ENCODE data around the gene KIF27.
A peak's percentile ranks its signal among the peaks of the same experiment; 100 is the strongest.
"Not testable (repeated sequence)": the region's sequence is repeated elsewhere in the genome, so short reads cannot be mapped to it uniquely, and the experiment has no call there.

The KIF27 gene

DNA sequence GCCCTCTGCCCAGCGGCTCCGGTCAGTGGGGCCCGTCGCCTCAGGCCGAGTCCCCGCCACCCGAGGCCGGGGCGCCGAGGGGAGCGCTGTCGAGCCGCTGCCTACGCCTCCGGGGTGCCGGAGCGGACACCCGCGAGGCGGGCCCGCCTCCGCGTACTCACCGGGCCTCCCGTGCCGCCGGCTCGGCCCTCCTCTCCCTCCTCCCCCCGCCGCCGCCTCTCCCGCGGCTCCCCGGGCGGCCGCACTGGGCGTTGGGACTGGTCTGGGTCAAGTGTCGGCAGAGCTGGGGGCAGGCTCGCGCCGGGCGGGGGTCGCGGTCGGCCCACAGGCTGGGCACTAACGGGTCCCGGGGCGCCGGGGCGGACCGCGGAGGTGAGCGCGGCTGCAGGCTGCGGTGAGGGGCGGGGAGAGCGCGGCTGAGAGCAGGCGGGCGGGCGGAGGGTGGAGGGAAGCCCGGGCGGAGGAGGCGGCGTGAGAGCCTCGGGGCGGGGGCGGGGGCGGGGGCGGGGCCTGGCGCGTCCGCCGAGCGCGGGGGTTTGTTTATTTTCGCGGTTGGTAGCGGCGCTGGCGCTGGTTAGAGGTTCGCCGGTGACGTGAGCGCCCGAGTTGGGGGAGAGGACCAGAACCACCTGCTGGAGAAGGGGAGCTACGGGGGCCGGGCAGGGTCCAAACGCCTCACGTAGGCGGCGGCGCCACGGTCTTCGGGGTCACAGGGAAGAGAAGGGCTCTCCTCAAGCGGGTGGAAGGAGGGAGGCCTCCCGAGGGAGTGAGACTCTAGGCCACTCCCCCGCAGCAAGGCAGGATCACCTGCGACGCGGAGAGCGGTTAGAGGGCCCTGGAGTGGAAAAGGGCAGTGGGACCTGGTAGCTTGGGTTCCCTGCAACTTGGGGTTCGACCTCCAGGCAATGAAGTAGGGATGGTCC lies 103.6 kb downstream of the KIF27 start, which contains the start of gene GKAP1:
GKAP1 (minus strand) TSS at position 414 of the 923 bp plus-strand sequence. CDS start 11,252 bp downstream, outside the sequence.
- not testable (repeated sequence) for H3K9me3 ChIP-seq (replicated peaks; ENCODE audit: insufficient read depth, low read length); H3K9me2 ChIP-seq (replicated peaks; ENCODE audit: insufficient read depth, low read length); H3K27me3 ChIP-seq (replicated peaks; ENCODE audit: insufficient read depth, low read length); H3K4me1 ChIP-seq (ENCODE audit: low read length); H3K36me3 ChIP-seq (replicated peaks; ENCODE audit: insufficient read depth, low read length); H4K20me1 ChIP-seq (ENCODE audit: insufficient read depth, low read length); H3F3A ChIP-seq (ENCODE audit: insufficient read depth, low read length); H3K79me2 ChIP-seq (ENCODE audit: low read length)
- H3K4me3 ChIP-seq (ENCODE audit: low read length): peak within 1 kb of the TSS; percentile 67
- peak within 1 kb of the TSS; percentile 78 for H3K4me2 ChIP-seq (ENCODE audit: low read depth, low read length)
- H2AFZ ChIP-seq (ENCODE audit: low read length): peak within 1 kb of the TSS; percentile 70
- peak within 1 kb of the TSS; percentile 55 for H3K9ac ChIP-seq (ENCODE audit: low read length)
- peak; percentile 82 for DNase-seq
- H3K27ac ChIP-seq (ENCODE audit: low read length): peak within 1 kb of the TSS; percentile 49; the same call in 1 of the 2 replicates

DNA sequence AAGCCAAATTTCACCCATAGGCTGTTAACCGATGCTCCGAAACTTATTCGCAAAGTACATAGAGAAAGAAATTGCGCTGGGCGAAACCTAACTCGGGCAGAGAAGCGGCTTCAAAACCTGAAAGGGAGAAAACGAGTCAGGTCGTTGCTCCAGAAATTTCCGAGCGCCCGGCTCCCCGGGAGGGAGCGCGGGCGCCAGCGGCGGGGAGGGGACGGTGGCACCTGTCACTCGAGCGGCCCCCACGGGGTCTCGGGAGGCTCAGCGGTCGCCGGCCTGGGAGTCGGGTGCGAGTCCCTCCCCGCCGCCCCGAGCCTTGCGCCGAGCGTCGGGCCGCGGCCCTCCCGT lies 104.2 kb downstream of the KIF27 start:
- H3F3A ChIP-seq (ENCODE audit: insufficient read depth, low read length); H3K36me3 ChIP-seq (replicated peaks; ENCODE audit: insufficient read depth, low read length); H3K4me1 ChIP-seq (ENCODE audit: low read length); H3K27me3 ChIP-seq (replicated peaks; ENCODE audit: insufficient read depth, low read length); H3K79me2 ChIP-seq (ENCODE audit: low read length); H3K9me2 ChIP-seq (replicated peaks; ENCODE audit: insufficient read depth, low read length); H4K20me1 ChIP-seq (ENCODE audit: insufficient read depth, low read length); H3K9me3 ChIP-seq (replicated peaks; ENCODE audit: insufficient read depth, low read length): not testable (repeated sequence)
- Histone ChIP-seq H3K9ac (ENCODE audit: low read length) (peak overlapping the region; percentile 55; the same call in 1 of the 2 replicates), H3K4me2 (ENCODE audit: low read depth, low read length) (peak overlapping the region; percentile 78), H3K4me3 (ENCODE audit: low read length) (peak overlapping the region; percentile 67), H2AFZ (ENCODE audit: low read length) (peak overlapping the region; percentile 27; the same call in 1 of the 2 replicates), H3K27ac (ENCODE audit: low read length) (peak overlapping the region; percentile 49; the same call in 1 of the 2 replicates)
- DNase-seq: peak; percentile 37

DNA sequence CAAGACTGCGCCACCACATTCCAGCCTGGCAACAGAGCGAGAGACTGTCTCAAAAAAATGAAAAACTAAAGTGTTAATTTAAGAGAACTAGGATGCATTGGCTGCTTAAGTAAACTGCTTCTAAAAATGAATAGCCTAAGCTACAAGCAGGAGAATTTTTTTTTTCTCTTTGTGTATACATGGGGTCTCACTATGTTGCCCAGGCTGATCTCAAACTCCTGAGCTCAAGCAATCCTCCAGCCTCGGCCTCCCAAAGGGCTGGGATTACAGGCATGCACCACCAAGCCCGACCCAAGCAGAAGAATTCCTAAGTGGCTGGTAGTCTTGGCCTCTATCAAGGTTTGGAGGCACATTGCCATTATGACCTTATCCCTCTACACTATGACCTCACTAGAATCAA lies 106.1 kb downstream of the KIF27 start:
- not testable (repeated sequence) for H3K79me2 ChIP-seq (ENCODE audit: low read length); DNase-seq; H3K9ac ChIP-seq (ENCODE audit: low read length); H3K27ac ChIP-seq (ENCODE audit: low read length); H4K20me1 ChIP-seq (ENCODE audit: insufficient read depth, low read length); H3K4me3 ChIP-seq (ENCODE audit: low read length); H3K4me2 ChIP-seq (ENCODE audit: low read depth, low read length); H3F3A ChIP-seq (ENCODE audit: insufficient read depth, low read length); H3K9me3 ChIP-seq (replicated peaks; ENCODE audit: insufficient read depth, low read length); H3K4me1 ChIP-seq (ENCODE audit: low read length); H3K36me3 ChIP-seq (replicated peaks; ENCODE audit: insufficient read depth, low read length); H3K27me3 ChIP-seq (replicated peaks; ENCODE audit: insufficient read depth, low read length); H3K9me2 ChIP-seq (replicated peaks; ENCODE audit: insufficient read depth, low read length); H2AFZ ChIP-seq (ENCODE audit: low read length)

DNA sequence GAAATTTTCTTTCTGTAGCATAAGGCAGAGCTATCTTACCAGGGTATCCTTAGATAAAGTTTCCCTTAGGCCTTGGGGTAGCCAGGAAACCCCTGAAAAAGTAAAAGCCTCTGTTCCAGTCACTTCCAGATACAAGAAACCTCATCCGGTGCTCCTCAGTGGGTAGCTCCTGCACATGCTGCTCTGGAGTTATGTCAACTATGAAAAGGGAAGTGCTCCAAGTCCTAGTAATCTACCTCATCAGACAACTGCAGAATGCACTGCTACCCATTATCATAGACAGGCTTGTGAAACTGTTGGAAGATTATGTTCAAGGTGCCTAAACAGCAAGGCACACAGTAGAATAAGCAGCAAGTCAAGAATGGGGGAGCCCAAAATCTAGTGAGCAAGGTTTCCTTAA lies 112.0 kb downstream of the KIF27 start:
- H3F3A ChIP-seq (ENCODE audit: insufficient read depth, low read length); H3K9me3 ChIP-seq (replicated peaks; ENCODE audit: insufficient read depth, low read length); H3K36me3 ChIP-seq (replicated peaks; ENCODE audit: insufficient read depth, low read length); H3K9ac ChIP-seq (ENCODE audit: low read length); H3K79me2 ChIP-seq (ENCODE audit: low read length); H2AFZ ChIP-seq (ENCODE audit: low read length); H3K4me3 ChIP-seq (ENCODE audit: low read length); H3K27me3 ChIP-seq (replicated peaks; ENCODE audit: insufficient read depth, low read length); H4K20me1 ChIP-seq (ENCODE audit: insufficient read depth, low read length); H3K27ac ChIP-seq (ENCODE audit: low read length); H3K9me2 ChIP-seq (replicated peaks; ENCODE audit: insufficient read depth, low read length); H3K4me2 ChIP-seq (ENCODE audit: low read depth, low read length); DNase-seq; H3K4me1 ChIP-seq (ENCODE audit: low read length): not testable (repeated sequence)

DNA sequence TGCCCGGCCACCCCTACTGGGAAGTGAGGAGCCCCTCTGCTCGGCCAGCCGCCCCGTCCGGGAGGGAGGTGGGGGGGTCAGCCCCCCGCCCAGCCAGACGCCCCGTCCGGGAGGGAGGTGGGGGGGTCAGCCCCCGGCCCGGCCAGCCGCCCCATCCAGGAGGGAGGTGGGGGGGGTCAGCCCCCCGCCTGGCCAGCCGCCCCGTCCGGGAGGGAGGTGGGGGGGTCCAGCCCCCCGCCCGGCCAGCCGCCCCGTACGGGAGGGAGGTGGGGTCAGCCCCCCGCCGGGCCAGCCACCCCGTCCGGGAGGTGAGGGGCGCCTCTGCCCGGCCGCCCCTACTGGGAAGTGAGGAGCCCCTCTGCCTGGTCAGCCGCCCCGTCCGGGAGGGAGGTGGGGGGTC lies 116.8 kb downstream of the KIF27 start:
- H3K36me3 ChIP-seq (replicated peaks; ENCODE audit: insufficient read depth, low read length); H3K9me2 ChIP-seq (replicated peaks; ENCODE audit: insufficient read depth, low read length); H3K4me2 ChIP-seq (ENCODE audit: low read depth, low read length); H3K27me3 ChIP-seq (replicated peaks; ENCODE audit: insufficient read depth, low read length); H3K79me2 ChIP-seq (ENCODE audit: low read length); H3K4me1 ChIP-seq (ENCODE audit: low read length); DNase-seq; H3K27ac ChIP-seq (ENCODE audit: low read length); H3K4me3 ChIP-seq (ENCODE audit: low read length); H3K9ac ChIP-seq (ENCODE audit: low read length); H2AFZ ChIP-seq (ENCODE audit: low read length); H4K20me1 ChIP-seq (ENCODE audit: insufficient read depth, low read length); H3F3A ChIP-seq (ENCODE audit: insufficient read depth, low read length); H3K9me3 ChIP-seq (replicated peaks; ENCODE audit: insufficient read depth, low read length): not testable (repeated sequence)

DNA sequence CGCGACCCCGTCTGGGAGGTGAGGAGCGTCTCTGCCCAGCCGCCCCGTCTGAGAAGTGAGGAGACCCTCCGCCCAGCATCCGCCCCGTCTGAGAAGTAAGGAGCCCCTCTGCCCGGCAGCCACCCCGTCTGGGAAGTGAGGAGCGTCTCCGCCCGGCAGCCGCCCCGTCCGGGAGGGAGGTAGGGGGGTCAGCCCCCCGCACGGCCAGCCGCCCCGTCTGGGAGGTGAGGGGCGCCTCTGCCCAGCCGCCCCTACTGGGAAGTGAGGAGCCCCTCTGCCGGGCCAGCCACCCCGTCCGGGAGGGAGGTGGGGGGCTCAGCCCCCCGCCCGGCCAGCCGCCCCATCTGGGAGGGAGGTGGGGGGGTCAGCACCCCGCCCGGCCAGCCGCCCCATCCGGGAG lies 117.3 kb downstream of the KIF27 start:
- not testable (repeated sequence) for H3K4me3 ChIP-seq (ENCODE audit: low read length); DNase-seq; H3K27me3 ChIP-seq (replicated peaks; ENCODE audit: insufficient read depth, low read length); H2AFZ ChIP-seq (ENCODE audit: low read length); H4K20me1 ChIP-seq (ENCODE audit: insufficient read depth, low read length); H3K27ac ChIP-seq (ENCODE audit: low read length); H3K9me3 ChIP-seq (replicated peaks; ENCODE audit: insufficient read depth, low read length); H3K9ac ChIP-seq (ENCODE audit: low read length); H3K4me2 ChIP-seq (ENCODE audit: low read depth, low read length); H3K9me2 ChIP-seq (replicated peaks; ENCODE audit: insufficient read depth, low read length); H3K4me1 ChIP-seq (ENCODE audit: low read length); H3K36me3 ChIP-seq (replicated peaks; ENCODE audit: insufficient read depth, low read length); H3K79me2 ChIP-seq (ENCODE audit: low read length); H3F3A ChIP-seq (ENCODE audit: insufficient read depth, low read length)
